AG04450 (cell line): Measurements from ENCODE around the gene TRIM42. TPM values are rescaled to one million over a fixed set of nuclear protein-coding genes. Genes with fewer than 3 reads are reported as not detected.

ENCODE experiments used
- CTCF ChIA-PET: fragments of 300-600, 350-600 bp; formaldehyde crosslinking; extraction: SDS; loops from one replicate; lab custom pipeline; 2022; ENCODE audit warnings: antibody characterized with exemption, inconsistent platforms; lab: Charles Lee
- POLR2A ChIA-PET: fragments of 350-600 bp; formaldehyde crosslinking; extraction: SDS; loops from one replicate; lab custom pipeline; 2021; ENCODE audit warnings: antibody characterized with exemption, inconsistent platforms; lab: Yijun Ruan, JAX
- DNase-seq: peaks from one replicate; pipeline ENCODE4 v3.0.0-alpha.2; 2011; ENCODE audit warnings: low read depth, low spot score
- H3K27ac ChIP-seq: one replicate; pipeline ENCODE4 v1.5.1; 2012; ENCODE audit warnings: low read depth, low read length, control low read depth
- H3K27me3 ChIP-seq: one replicate; pipeline ENCODE4 v1.6.0; 2012; ENCODE audit warnings: low read length; ENCODE audit not compliant: control insufficient read depth, insufficient read depth
- H3K4me3 ChIP-seq: 2 replicates; pipeline ENCODE4 v1.5.1; 2011; ENCODE audit warnings: mild to moderate bottlenecking, low read depth, low read length, control low read depth
- H3K9me3 ChIP-seq: 2 replicates; pipeline ENCODE4 v1.5.1; 2012; ENCODE audit warnings: low read length; ENCODE audit not compliant: control insufficient read depth, insufficient read depth
- CTCF ChIP-seq: IDR thresholded peaks from 2 replicates; pipeline ENCODE4 v1.5.1; 2011; ENCODE audit warnings: low read depth, low read length, control low read depth, inconsistent platforms
- polyA minus RNA-seq: library from RNA; depleted of rRNA, polyadenylated mRNA; stranded (reverse); fragments of >200 nt; gene quantifications from 2 replicates; pipeline ENCODE4 v1.2.3, GENCODE V29; 2011; rRNA and poly(A)+ RNA removed
- polyA plus RNA-seq: library from polyadenylated mRNA; depleted of rRNA; stranded (reverse); fragments of >200 nt; gene quantifications from 2 replicates; pipeline ENCODE4 v1.2.3, GENCODE V29; 2011; rRNA removed

The TRIM42 gene
- polyA plus RNA-seq (not detected in 2 replicates), polyA minus RNA-seq (not detected in 2 replicates)

GRCh38 chr3:140677764-140678163 lies at the start of gene TRIM42:
TSS of gene TRIM42 (plus strand) at chr3:140678064. CDS start at chr3:140678230, 166 bp downstream.
- CTCF ChIA-PET: no interaction called here
- H3K9me3 ChIP-seq: peaks cover 8% of the 10 kb centered on the region
- no peak for TF ChIP-seq CTCF
- H3K4me3 ChIP-seq: no peak within 1 kb of the TSS
- H3K27ac ChIP-seq: no peak within 1 kb of the TSS
- H3K27me3 ChIP-seq: no peaks in the 10 kb centered on the region
- POLR2A ChIA-PET: no interaction called here
- no peak for DNase-seq

DNA sequence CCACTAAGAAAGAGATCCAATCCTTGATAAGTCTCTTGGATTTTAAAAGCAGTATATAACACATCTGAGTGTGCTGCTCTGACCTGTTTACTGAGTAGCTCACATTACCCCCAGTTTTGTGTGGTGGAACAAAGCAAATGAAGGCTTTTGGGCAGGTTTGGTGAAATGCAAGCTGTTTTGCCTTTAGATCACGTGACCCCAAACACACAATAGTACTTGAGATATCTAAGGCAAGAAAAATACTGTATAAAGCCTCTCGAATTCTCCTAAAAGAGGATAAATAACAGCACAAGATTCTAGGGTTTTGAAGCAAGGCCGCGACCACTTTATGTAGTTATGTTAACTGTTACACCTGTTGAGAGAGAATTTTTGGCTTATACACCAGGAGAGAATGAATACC lies 49.3 kb upstream of the TRIM42 start:
- no peaks in the 10 kb centered on the region for H3K9me3 ChIP-seq
- no peak overlapping the region for H3K27ac ChIP-seq
- no peaks in the 10 kb centered on the region for H3K27me3 ChIP-seq
- ChIA-PET POLR2A (no interaction called here), CTCF (no interaction called here)
- DNase-seq: no peak
- TF ChIP-seq CTCF: no peak
- H3K4me3 ChIP-seq: no peak overlapping the region

GRCh38 chr3:140629357-140630137 lies 48.3 kb upstream of the TRIM42 start:
- TF ChIP-seq CTCF: no peak
- POLR2A ChIA-PET: no interaction called here
- CTCF ChIA-PET: interaction anchor here (0.5 to 0.6 kb wide), 2 partner anchors 565 to 1016 kb away, joined by 6 to 8 read pairs; no protein-coding TSS in a partner anchor
- Histone ChIP-seq H3K27me3 (no peaks in the 10 kb centered on the region), H3K9me3 (no peaks in the 10 kb centered on the region), H3K4me3 (no peak overlapping the region), H3K27ac (no peak overlapping the region)
- no peak for DNase-seq

- H3K27me3 ChIP-seq: no peaks in the 10 kb centered on the region
- CTCF ChIA-PET: interaction anchor here (0.5 to 0.6 kb wide), 2 partner anchors 564 to 1015 kb away, joined by 6 to 8 read pairs; no protein-coding TSS in a partner anchor
- TF ChIP-seq CTCF: no peak
- POLR2A ChIA-PET: no interaction called here
- H3K27ac ChIP-seq: no peak overlapping the region
- no peaks in the 10 kb centered on the region for H3K9me3 ChIP-seq
- DNase-seq: no peak
- H3K4me3 ChIP-seq: no peak overlapping the region
Observed at GRCh38 chr3:140630366-140630765, 47.5 kb upstream of the TRIM42 start.

- POLR2A ChIA-PET: no interaction called here
- no peaks in the 10 kb centered on the region for H3K9me3 ChIP-seq
- DNase-seq: no peak
Observed at GRCh38 chr3:140630866-140631265, 47.0 kb upstream of the TRIM42 start.

More at GRCh38 chr3:140630866-140631265, 47.0 kb upstream of the TRIM42 start:
- no peak overlapping the region for H3K27ac ChIP-seq
- H3K4me3 ChIP-seq: no peak overlapping the region
- H3K27me3 ChIP-seq: no peaks in the 10 kb centered on the region
- no peak for TF ChIP-seq CTCF
- CTCF ChIA-PET: no interaction called here
